Testis (tissue), 5 donors: ENCODE measurements around the gene MMD2. TPM values are rescaled to one million over a fixed set of nuclear protein-coding genes. Genes with fewer than 3 reads are reported as not detected.

Experiments
- DNase-seq: peaks from one replicate; pipeline ENCODE4 v3.0.0-alpha.2; 2019
- H3K27ac ChIP-seq, 2 donors: fragments of 200-600 bp; sonication (generic); one replicate each; pipeline ENCODE4 v1.5.1; 2019
- H3K27me3 ChIP-seq: fragments of 200-600 bp; sonication (generic); one replicate; pipeline ENCODE4 v1.5.1; 2019
- H3K36me3 ChIP-seq: fragments of 200-600 bp; sonication (generic); one replicate; pipeline ENCODE4 v1.5.1; 2017; ENCODE audit warnings: low read depth; ENCODE audit errors: missing control alignments
- H3K4me1 ChIP-seq: fragments of 200-600 bp; sonication (generic); one replicate; pipeline ENCODE4 v1.5.1; 2019
- H3K4me3 ChIP-seq, 2 donors: fragments of 200-600 bp; sonication (generic); one replicate each; pipeline ENCODE4 v1.5.1; 2017 to 2019
- H3K9me3 ChIP-seq: fragments of 200-600 bp; sonication (generic); one replicate; pipeline ENCODE4 v1.5.1; 2017
- CTCF ChIP-seq, 3 experiments: fragments of 450-650 bp in 2 of 3; fragments of 200-600 bp in 1 of 3; sonication (generic) in 1 of 3; IDR thresholded peaks; one replicate each; pipeline ENCODE4 v1.5.1; 2016 to 2019; ENCODE audit warnings: antibody characterized with exemption in 3 of 3, mild to moderate bottlenecking in 2 of 3, moderate library complexity in 1 of 3
- POLR2A ChIP-seq: fragments of 450-650 bp; IDR thresholded peaks from one replicate; pipeline ENCODE4 v1.6.1; 2017; ENCODE audit warnings: antibody characterized with exemption, mild to moderate bottlenecking, moderate library complexity
- WGBS, 2 donors: methylation state at CpG; one replicate each; pipeline ENCODE4 v1.1.5; 2018; 5-methylcytosine and 5-hydroxymethylcytosine counted together
- intact Hi-C: fragments of 100-400 bp; cut with DNase I; formaldehyde crosslinking; loops from one replicate; pipeline ENCODE4 v1.15.1; 2023; ENCODE audit warnings: low total_unique reads
- long read RNA-seq, 2 donors: transcript quantifications; one replicate each; lab custom pipeline, GENCODE V29; 2026
- polyA plus RNA-seq: library from polyadenylated mRNA; stranded (reverse); fragments of 350-450 nt; fragmentation: Illumina TruSeq; extraction: RNeasy Lipid Tissue Mini Kit (QIAGEN cat#74804); gene quantifications from one replicate; pipeline ENCODE4 v1.2.3, GENCODE V29; 2014; ENCODE audit warnings: low read depth, low replicate concordance; ENCODE audit not compliant: insufficient read depth
- total RNA-seq, 2 donors: library from RNA; depleted of rRNA; stranded (reverse); fragments of >200 nt; gene quantifications; one replicate each; pipeline ENCODE4 v1.2.3, GENCODE V29; 2016

Gene MMD2
- total RNA-seq (10 to 100 TPM; 21.6 to 32.0 TPM), polyA plus RNA-seq (20.4 TPM)
- long read RNA-seq, donor 1, result 0 reads
- long read RNA-seq, donor 2, result 0 reads

- no peaks in the 10 kb centered on the region for H3K36me3 ChIP-seq
- TF ChIP-seq CTCF (IDR thresholded peaks at IDR 0.05) (no peak), POLR2A (no peak)
- H3K4me1 ChIP-seq, result peaks cover 9% of the 10 kb centered on the region
- WGBS, 2 donors, result 4 to 16% methylated on average over 16 to 45 of the region's 87 CpGs
- no peaks in the 10 kb centered on the region for H3K27me3 ChIP-seq
- peak within 1 kb of the TSS; percentile 53 to 69 for H3K4me3 ChIP-seq
- DNase-seq, result no peak
- intact Hi-C loops, result no loop called here
- H3K9me3 ChIP-seq, result no peaks in the 10 kb centered on the region
- H3K27ac ChIP-seq, result no peak within 1 kb of the TSS
These were observed at the start of gene MMD2 for GRCh38 chr7:4958477-4959301. TSS of gene MMD2 (minus strand) at chr7:4959187. CDS start at chr7:4959017, 170 bp downstream.

- H3K27me3 ChIP-seq, result no peaks in the 10 kb centered on the region
- WGBS, 2 donors, result 82 to 84% methylated on average over 1 of the region's 1 CpG
- H3K4me1 ChIP-seq, result no peaks in the 10 kb centered on the region
- H3K27ac ChIP-seq, result no peak overlapping the region
- no peak overlapping the region for H3K4me3 ChIP-seq
- intact Hi-C loops, result no loop called here
- no peaks in the 10 kb centered on the region for H3K36me3 ChIP-seq
- no peaks in the 10 kb centered on the region for H3K9me3 ChIP-seq
- no peak for TF ChIP-seq CTCF (IDR thresholded peaks at IDR 0.05)
- no peak for TF ChIP-seq POLR2A
- DNase-seq, result no peak
These were observed 46.1 kb upstream of the MMD2 start for GRCh38 chr7:5005066-5005465.

GRCh38 chr7:5001911-5002310 lies 42.9 kb upstream of the MMD2 start:
- 88 to 90% methylated on average over 5 of the region's 5 CpGs for WGBS, 2 donors
- H3K36me3 ChIP-seq, result no peaks in the 10 kb centered on the region
- no peak overlapping the region for H3K27ac ChIP-seq
- H3K4me1 ChIP-seq, result no peaks in the 10 kb centered on the region
- H3K9me3 ChIP-seq, result no peaks in the 10 kb centered on the region
- intact Hi-C loops, result no loop called here
- no peak for TF ChIP-seq CTCF (IDR thresholded peaks at IDR 0.05)
- no peak for TF ChIP-seq POLR2A
- DNase-seq, result no peak
- no peaks in the 10 kb centered on the region for H3K27me3 ChIP-seq
- H3K4me3 ChIP-seq, result no peak overlapping the region

GRCh38 chr7:5001003-5001402 lies 42.0 kb upstream of the MMD2 start:
- intact Hi-C loops, result no loop called here
- no peaks in the 10 kb centered on the region for H3K36me3 ChIP-seq
- no peaks in the 10 kb centered on the region for H3K9me3 ChIP-seq
- H3K4me3 ChIP-seq, result no peak overlapping the region
- TF ChIP-seq CTCF (IDR thresholded peaks at IDR 0.05) (no peak), POLR2A (no peak)
- no peaks in the 10 kb centered on the region for H3K27me3 ChIP-seq
- no peak for DNase-seq
- 95% methylated on average over 4 of the region's 4 CpGs for WGBS, 2 donors
- no peaks in the 10 kb centered on the region for H3K4me1 ChIP-seq
- no peak overlapping the region for H3K27ac ChIP-seq
